BJ (cell line): Measurements from ENCODE around the gene ESYT3. TPM values are rescaled to one million over a fixed set of nuclear protein-coding genes. Genes with fewer than 3 reads are reported as not detected.

Source experiments
- CTCF ChIA-PET: fragments of 350-600 bp; formaldehyde crosslinking; extraction: SDS; loops from one replicate; lab custom pipeline; 2021; ENCODE audit warnings: antibody characterized with exemption, inconsistent platforms; lab: Yijun Ruan, JAX
- POLR2A ChIA-PET: fragments of 300-600 bp; sonication (Branson Sonifier 250); formaldehyde crosslinking; extraction: SDS; loops from one replicate; lab custom pipeline; 2021; ENCODE audit warnings: antibody characterized with exemption; lab: Charles Lee
- DNase-seq: peaks from one replicate; pipeline ENCODE4 v3.0.0-alpha.2; 2011; ENCODE audit warnings: low read depth
- H3K27me3 ChIP-seq: 2 replicates; pipeline ENCODE4 v1.6.0; 2011; ENCODE audit warnings: low read length; ENCODE audit not compliant: control insufficient read depth, insufficient read depth
- H3K36me3 ChIP-seq: 2 replicates; pipeline ENCODE4 v1.5.1; 2011; ENCODE audit warnings: low read length; ENCODE audit not compliant: control insufficient read depth, insufficient read depth
- H3K4me3 ChIP-seq: 2 replicates; pipeline ENCODE4 v1.5.1; 2011; ENCODE audit warnings: low read depth, mild to moderate bottlenecking, control low read depth, low read length
- CTCF ChIP-seq: IDR thresholded peaks from 2 replicates; pipeline ENCODE4 v1.5.1; 2011; ENCODE audit warnings: low read depth, mild to moderate bottlenecking, control low read depth, inconsistent platforms, low read length, moderate library complexity; ENCODE audit not compliant: insufficient read depth
- polyA plus RNA-seq: library from polyadenylated mRNA; depleted of rRNA; stranded (reverse); fragments of >200 nt; gene quantifications from 2 replicates; pipeline ENCODE4 v1.2.3, GENCODE V29; 2011

Gene ESYT3
- polyA plus RNA-seq, 1 experiment = 0.09 TPM

- peaks cover 6% of the 10 kb centered on the region for H3K27me3 ChIP-seq
- TF ChIP-seq CTCF = no peak
- DNase-seq = no peak
- POLR2A ChIA-PET = no interaction called here
- H3K4me3 ChIP-seq = no peak overlapping the region
- CTCF ChIA-PET = interaction anchor here (1.3 to 1.6 kb wide), 3 partner anchors 22 to 458 kb away, joined by 3 to 5 read pairs (median 4); no protein-coding TSS in a partner anchor
- no peaks in the 10 kb centered on the region for H3K36me3 ChIP-seq
These were observed 22.8 kb downstream of the ESYT3 start for GRCh38 chr3:138456961-138457862.

GRCh38 chr3:138457863-138458735 lies 23.7 kb downstream of the ESYT3 start:
- H3K36me3 ChIP-seq = no peaks in the 10 kb centered on the region
- no peak for TF ChIP-seq CTCF
- H3K27me3 ChIP-seq = peaks cover 6% of the 10 kb centered on the region
- ChIA-PET CTCF (interaction anchor here (0.5 to 1.6 kb wide), 4 partner anchors 21 to 458 kb away, joined by 3 to 5 read pairs (median 4); no protein-coding TSS in a partner anchor), POLR2A (no interaction called here)
- DNase-seq = no peak
- no peak overlapping the region for H3K4me3 ChIP-seq

GRCh38 chr3:138458774-138459499 lies 24.5 kb downstream of the ESYT3 start:
- TF ChIP-seq CTCF = no peak
- ChIA-PET CTCF (interaction anchor here (0.5 to 2.7 kb wide), 5 partner anchors 10 to 465 kb away, joined by 3 to 10 read pairs (median 4); no protein-coding TSS in a partner anchor), POLR2A (no interaction called here)
- no peak for DNase-seq
- H3K4me3 ChIP-seq = no peak overlapping the region
- H3K27me3 ChIP-seq = peaks cover 6% of the 10 kb centered on the region
- no peaks in the 10 kb centered on the region for H3K36me3 ChIP-seq

GRCh38 chr3:138459619-138460535 lies 25.5 kb downstream of the ESYT3 start:
- Histone ChIP-seq H3K36me3 (no peaks in the 10 kb centered on the region), H3K4me3 (no peak overlapping the region), H3K27me3 (peaks cover 6% of the 10 kb centered on the region)
- CTCF ChIA-PET = interaction anchor here (0.6 to 2.7 kb wide), 5 partner anchors 9 to 464 kb away, joined by 3 to 10 read pairs (median 4); no protein-coding TSS in a partner anchor
- TF ChIP-seq CTCF = no peak
- DNase-seq = no peak
- POLR2A ChIA-PET = no interaction called here
